ENCODE data around the gene PRKG1. TPM values are rescaled to one million over a fixed set of nuclear protein-coding genes. Genes with fewer than 3 reads are reported as not detected.
"Not testable (repeated sequence)": the region's sequence is repeated elsewhere in the genome, so short reads cannot be mapped to it uniquely, and the experiment has no call there.

The PRKG1 gene
- total RNA-seq, 1 experiment from 2014 or later, result 7.4 TPM

GRCh38 chr10:51260376-51260775 lies 186.1 kb downstream of the PRKG1 start:
- Histone ChIP-seq H3K27ac (ENCODE audit: low read length) (no peak overlapping the region), H4K20me1 (ENCODE audit: low read length) (no peaks in the 10 kb centered on the region), H3F3A (ENCODE audit: low read length, unreplicated experiment) (no peaks in the 10 kb centered on the region), H3K9me3 (ENCODE audit: low read length) (no peaks in the 10 kb centered on the region), H3K4me2 (ENCODE audit: low read length) (no peak overlapping the region), H3K9me2 (replicated peaks; ENCODE audit: low read length) (no peaks in the 10 kb centered on the region), H3K4me1 (ENCODE audit: insufficient read depth, low read length) (no peaks in the 10 kb centered on the region), H3K9ac (ENCODE audit: low read length) (no peak overlapping the region), H3K27me3 (ENCODE audit: low read length) (no peaks in the 10 kb centered on the region), H3K36me3 (ENCODE audit: low read depth, low read length) (no peaks in the 10 kb centered on the region), H2AFZ (ENCODE audit: low read length) (no peak overlapping the region), H3K4me3 (ENCODE audit: low read length) (no peak overlapping the region), H3K79me2 (ENCODE audit: low read length) (no peaks in the 10 kb centered on the region)
- no peak for ATAC-seq
- CTCF ChIA-PET, result no interaction called here
- intact Hi-C loops (cut with micrococcal nuclease), result no loop called here
- TF ChIP-seq EZH2phosphoT487 (IDR thresholded peaks at IDR 0.05; ENCODE audit: borderline replicate concordance, low read length) (no peak), CTCF (conservative IDR thresholded peaks at IDR 0.05; ENCODE audit: low read depth, low read length) (no peak), EZH2 (IDR thresholded peaks at IDR 0.05; ENCODE audit: low read length, unreplicated experiment) (no peak)
- BruUV-seq (replicated peaks), result no TSS peak
- DNase-seq, result no peak
- POLR2A ChIA-PET (ENCODE audit: unreplicated experiment), result no interaction called here

GRCh38 chr10:51266496-51266895 lies 192.2 kb downstream of the PRKG1 start:
- Histone ChIP-seq H3K36me3 (ENCODE audit: low read depth, low read length) (no peaks in the 10 kb centered on the region), H3K27ac (ENCODE audit: low read length) (no peak overlapping the region), H3K9me3 (ENCODE audit: low read length) (no peaks in the 10 kb centered on the region), H3K9me2 (replicated peaks; ENCODE audit: low read length) (no peaks in the 10 kb centered on the region), H3K27me3 (ENCODE audit: low read length) (no peaks in the 10 kb centered on the region), H3K4me2 (ENCODE audit: low read length) (no peak overlapping the region), H3K4me1 (ENCODE audit: insufficient read depth, low read length) (no peaks in the 10 kb centered on the region), H3K4me3 (ENCODE audit: low read length) (no peak overlapping the region), H3K79me2 (ENCODE audit: low read length) (no peaks in the 10 kb centered on the region), H4K20me1 (ENCODE audit: low read length) (no peaks in the 10 kb centered on the region), H2AFZ (ENCODE audit: low read length) (no peak overlapping the region), H3K9ac (ENCODE audit: low read length) (no peak overlapping the region), H3F3A (ENCODE audit: low read length, unreplicated experiment) (no peaks in the 10 kb centered on the region)
- DNase-seq (no peak), ATAC-seq (no peak)
- intact Hi-C loops (cut with micrococcal nuclease), result no loop called here
- CTCF ChIA-PET, result interaction anchor here (0.6 to 0.7 kb wide), 2 partner anchors 134 to 192 kb away, joined by 3 read pairs; partner anchors contain the start of gene PRKG1
- BruUV-seq (replicated peaks), result no TSS peak
- POLR2A ChIA-PET (ENCODE audit: unreplicated experiment), result no interaction called here
- TF ChIP-seq CTCF (conservative IDR thresholded peaks at IDR 0.05; ENCODE audit: low read depth, low read length), result no peak
- no peak for TF ChIP-seq EZH2 (IDR thresholded peaks at IDR 0.05; ENCODE audit: low read length, unreplicated experiment)
- TF ChIP-seq EZH2phosphoT487 (IDR thresholded peaks at IDR 0.05; ENCODE audit: borderline replicate concordance, low read length), result no peak

GRCh38 chr10:51267980-51268570 lies 193.8 kb downstream of the PRKG1 start:
- H3K4me2 ChIP-seq (ENCODE audit: low read length); H3K36me3 ChIP-seq (ENCODE audit: low read depth, low read length); H3K27me3 ChIP-seq (ENCODE audit: low read length); DNase-seq; H3K9ac ChIP-seq (ENCODE audit: low read length); BruUV-seq (replicated peaks); H4K20me1 ChIP-seq (ENCODE audit: low read length); H3K4me1 ChIP-seq (ENCODE audit: insufficient read depth, low read length); H3F3A ChIP-seq (ENCODE audit: low read length, unreplicated experiment); CTCF ChIA-PET; H3K79me2 ChIP-seq (ENCODE audit: low read length); H3K9me3 ChIP-seq (ENCODE audit: low read length); H3K9me2 ChIP-seq (replicated peaks; ENCODE audit: low read length); H2AFZ ChIP-seq (ENCODE audit: low read length); ATAC-seq; POLR2A ChIA-PET (ENCODE audit: unreplicated experiment); H3K4me3 ChIP-seq (ENCODE audit: low read length); intact Hi-C loops (cut with micrococcal nuclease); H3K27ac ChIP-seq (ENCODE audit: low read length): not testable (repeated sequence)
